HCT116 (cell line): ENCODE results near the gene FLNA. TPM values are rescaled to one million over a fixed set of nuclear protein-coding genes. Genes with fewer than 3 reads are reported as not detected.
"Not testable (repeated sequence)": the region's sequence is repeated elsewhere in the genome, so short reads cannot be mapped to it uniquely, and the experiment has no call there.

Source experiments
- ATAC-seq: fragments of 200-7000 bp; cut with Tn5 transposase; 2 replicates; pipeline ENCODE4 v1.9.1; 2020; ENCODE audit warnings: mild to moderate bottlenecking, moderate library complexity
- BruUV-seq: library from RNA; stranded (reverse); fragments of 400-500 nt; replicated peaks from 2 replicates; lab custom pipeline; 2021; lab: Mats Ljungman, UMichigan
- CTCF ChIA-PET: fragments of 300-600 bp; sonication (Branson Sonifier 250); formaldehyde crosslinking; loops from one replicate; lab custom pipeline; 2021; ENCODE audit warnings: antibody characterized with exemption; lab: Charles Lee
- POLR2A ChIA-PET: fragments of 300-600, 350-600 bp; sonication (Branson Sonifier 250); formaldehyde crosslinking; loops from one replicate; lab custom pipeline; 2021; ENCODE audit warnings: antibody characterized with exemption; lab: Charles Lee
- RAD21 ChIA-PET, 2 experiments: fragments of 300-600 bp; sonication (Branson Sonifier 250); formaldehyde crosslinking; loops; one replicate each; lab custom pipeline; 2023; ENCODE audit warnings: low total read pairs in 2 of 2; ENCODE audit not compliant: uncharacterized antibody in 2 of 2, unreplicated experiment in 2 of 2, low non-redundant PET in 1 of 2; lab: Charles Lee
- DNase-seq: peaks from one replicate; pipeline ENCODE4 v3.0.0-alpha.2; 2010; ENCODE audit warnings: low read depth, low spot score
- H2AFZ ChIP-seq: fragments of 200-600 bp; shearing (Covaris generic), sonication (generic); 2 replicates; pipeline ENCODE4 v1.6.1; 2017; ENCODE audit warnings: low read depth, mixed run types, mixed read lengths, antibody characterized with exemption, low read length; ENCODE audit not compliant: poor library complexity, severe bottlenecking
- H3K27ac ChIP-seq: 2 replicates; pipeline ENCODE4 v1.5.1; 2012; ENCODE audit warnings: low read depth, low read length
- H3K27me3 ChIP-seq: fragments of 200-600 bp; sonication (generic); 2 replicates; pipeline ENCODE4 v1.6.1; 2016; ENCODE audit warnings: mixed run types, low read length, mixed read lengths; ENCODE audit not compliant: insufficient read depth
- H3K36me3 ChIP-seq, 2 experiments: fragments of 200-500 bp in 1 of 2; fragments of 200-600 bp in 1 of 2; sonication (Bioruptor generic) in 1 of 2; sonication (generic) in 1 of 2; 2 replicates each; pipeline versions ENCODE4 v1.5.1 to v1.6.1; 2014 to 2016; ENCODE audit warnings: low read length in 2 of 2, inconsistent platforms in 1 of 2, mixed read lengths in 1 of 2, mixed run types in 1 of 2; ENCODE audit not compliant: insufficient read depth in 2 of 2, control insufficient read depth in 1 of 2
- H3K4me1 ChIP-seq, 2 experiments: fragments of 200-600 bp in 1 of 2; sonication (generic) in 1 of 2; 2 replicates each; pipeline versions ENCODE4 v1.5.1 to v1.6.1; 2012 to 2017; ENCODE audit warnings: low read length in 2 of 2, inconsistent platforms in 1 of 2, mild to moderate bottlenecking in 1 of 2, mixed read lengths in 1 of 2, mixed run types in 1 of 2, moderate library complexity in 1 of 2; ENCODE audit not compliant: insufficient read depth in 2 of 2, control insufficient read depth in 1 of 2
- H3K4me2 ChIP-seq: fragments of 200-600 bp; sonication (generic); 2 replicates; pipeline ENCODE4 v1.6.1; 2017; ENCODE audit warnings: mixed run types, low read length, mixed read lengths
- H3K4me3 ChIP-seq, 2 experiments: fragments of 200-600 bp in 1 of 2; sonication (generic) in 1 of 2; replicated peaks in 1 of 2; 2 replicates each; pipeline ENCODE4 v1.5.1; 2011 to 2016; ENCODE audit warnings: low read length in 2 of 2, control low read depth in 1 of 2, low read depth in 1 of 2, mild to moderate bottlenecking in 1 of 2, mixed read lengths in 1 of 2, mixed run types in 1 of 2
- H3K79me2 ChIP-seq: fragments of 200-600 bp; sonication (generic); 2 replicates; pipeline ENCODE4 v1.6.1; 2017; ENCODE audit warnings: mild to moderate bottlenecking, mixed run types, low read length, moderate library complexity, mixed read lengths; ENCODE audit not compliant: insufficient read depth
- H3K9ac ChIP-seq: fragments of 200-600 bp; sonication (generic); 2 replicates; pipeline ENCODE4 v1.6.1; 2016; ENCODE audit warnings: low read length, mixed read lengths
- H3K9me2 ChIP-seq: fragments of 200-600 bp; sonication (generic), shearing (Covaris generic); 2 replicates; pipeline ENCODE4 v1.6.1; 2017; ENCODE audit warnings: mixed run types, mild to moderate bottlenecking, moderate library complexity; ENCODE audit not compliant: insufficient read depth
- H3K9me3 ChIP-seq, 2 experiments: fragments of 200-500 bp in 1 of 2; fragments of 200-600 bp in 1 of 2; sonication (Bioruptor generic) in 1 of 2; sonication (generic) in 1 of 2; 2 replicates each; pipeline ENCODE4 v1.6.1; 2014 to 2017; ENCODE audit warnings: low read length in 2 of 2, mixed read lengths in 2 of 2, inconsistent platforms in 1 of 2, low read depth in 1 of 2, mild to moderate bottlenecking in 1 of 2, mixed run types in 1 of 2, moderate library complexity in 1 of 2; ENCODE audit not compliant: control insufficient read depth in 1 of 2, insufficient read depth in 1 of 2
- H4K20me1 ChIP-seq: fragments of 200-600 bp; sonication (generic), shearing (Covaris generic); 2 replicates; pipeline ENCODE4 v1.6.1; 2017; ENCODE audit warnings: mixed run types, mild to moderate bottlenecking, moderate library complexity; ENCODE audit not compliant: insufficient read depth
- EGR1 ChIP-seq: IDR thresholded peaks from 2 replicates; pipeline ENCODE4 v1.6.1; 2012; ENCODE audit warnings: low read depth
- POLR2A ChIP-seq: IDR thresholded peaks from 2 replicates; pipeline ENCODE4 v1.7.0; 2011; ENCODE audit warnings: borderline replicate concordance; ENCODE audit not compliant: insufficient read depth, insufficient read length; ENCODE audit errors: extremely low read depth
- RAD21 ChIP-seq: IDR thresholded peaks from 2 replicates; pipeline ENCODE4 v1.6.1; 2012; ENCODE audit warnings: low read depth, mild to moderate bottlenecking
- REST ChIP-seq: IDR thresholded peaks from 2 replicates; pipeline ENCODE4 v1.6.1; 2012; ENCODE audit warnings: low read depth
- SP1 ChIP-seq: IDR thresholded peaks from 2 replicates; pipeline ENCODE4 v1.6.1; 2012; ENCODE audit warnings: low read depth
- intact Hi-C: fragments of 100-400 bp; cut with micrococcal nuclease; formaldehyde crosslinking; loops from 2 replicates; pipeline ENCODE4 v1.10.0; 2022
- total RNA-seq: library from RNA; stranded (reverse); gene quantifications from one replicate; pipeline ENCODE4 v1.2.1, GENCODE V29; 2021; ENCODE audit not compliant: unreplicated experiment

FLNA gene
- total RNA-seq, 1 experiment from 2014 or later = 546 TPM

- ChIA-PET RAD21 (no interaction called here), CTCF (interaction anchor here (1.2 kb wide), 1 partner anchor 24 kb away, joined by 6 read pairs; no protein-coding TSS in a partner anchor)
- no peak overlapping the region for H2AFZ ChIP-seq
Observed at GRCh38 chrX:154396973-154397887, 22.8 kb upstream of the FLNA start.

GRCh38 chrX:154396363-154396762, 21.9 kb upstream of the FLNA start:
- POLR2A ChIA-PET = interaction anchor here (0.6 to 2.5 kb wide), 3 partner anchors 23 to 28 kb away, joined by 3 to 12 read pairs (median 5); no protein-coding TSS in a partner anchor
- Histone ChIP-seq H3K27ac (peak overlapping the region; percentile 92), H3K36me3 (peaks cover 0 to 27% of the 10 kb centered on the region in 2 experiments; a peak in 1 of 4 replicates), H3K4me3 (peak overlapping the region in 1 of 2 experiments; percentile 84; a peak in 2 of 4 replicates), H3K4me2 (peak overlapping the region; percentile 33; the same call in 1 of the 2 replicates), H3K79me2 (peaks cover 19% of the 10 kb centered on the region), H3K4me1 (peaks cover 0 to 23% of the 10 kb centered on the region in 2 experiments; a peak in 2 of 4 replicates)
- H3K27me3 ChIP-seq, RAD21 ChIA-PET, DNase-seq, H4K20me1 ChIP-seq, ATAC-seq, H2AFZ ChIP-seq, H3K9ac ChIP-seq, CTCF ChIA-PET, H3K9me3 ChIP-seq, BruUV-seq, H3K9me2 ChIP-seq: not testable (repeated sequence)
- intact Hi-C loops = loop anchor here (10.0 kb wide), 1 partner anchor 422 kb away; the partner anchor contains the start of genes HCFC1 and TMEM187

More at GRCh38 chrX:154396973-154397887, 22.8 kb upstream of the FLNA start:
- Histone ChIP-seq H3K4me1 (peaks cover 0 to 23% of the 10 kb centered on the region in 2 experiments; a peak in 2 of 4 replicates), H3K36me3 (peaks cover 0 to 27% of the 10 kb centered on the region in 2 experiments; a peak in 1 of 4 replicates), H3K9me3 (no peaks in the 10 kb centered on the region), H3K27ac (peak overlapping the region; percentile 92), H3K79me2 (peaks cover 19% of the 10 kb centered on the region), H3K9ac (peak overlapping the region; percentile 97), H4K20me1 (no peaks in the 10 kb centered on the region), H3K9me2 (no peaks in the 10 kb centered on the region), H3K4me2 (peak overlapping the region; percentile 85), H3K4me3 (peak overlapping the region; percentile 84), H3K27me3 (no peaks in the 10 kb centered on the region)
- DNase-seq = no peak
- no peak for TF ChIP-seq RAD21
- TF ChIP-seq EGR1 = no peak
- TF ChIP-seq SP1 = no peak
- no peak for TF ChIP-seq REST
- TF ChIP-seq POLR2A = no peak
- POLR2A ChIA-PET = interaction anchor here (0.6 to 2.5 kb wide), 7 partner anchors 12 to 93 kb away, joined by 3 to 13 read pairs (median 9); partner anchors contain the start of genes DNASE1L1, SLC10A3 and TAFAZZIN
- BruUV-seq = TSS peak; percentile 83
- peak; percentile 71 for ATAC-seq
- intact Hi-C loops = loop anchor here (10.0 kb wide), 1 partner anchor 422 kb away; the partner anchor contains the start of genes HCFC1 and TMEM187
